Lower lobe of right lung (tissue), 2 donors: Measurements from ENCODE around the gene TENM4. TPM values are rescaled to one million over a fixed set of nuclear protein-coding genes. Genes with fewer than 3 reads are reported as not detected.
"Not testable (repeated sequence)": the region's sequence is repeated elsewhere in the genome, so short reads cannot be mapped to it uniquely, and the experiment has no call there.

Experiments
- ATAC-seq, 2 donors: fragments of 200-7000 bp; cut with Tn5 transposase; one replicate each; pipeline ENCODE4 v1.9.1; 2020 to 2022; ENCODE audit warnings: mild to moderate bottlenecking in 2 of 2, moderate library complexity in 2 of 2
- DNase-seq: peaks from one replicate; pipeline ENCODE4 v3.0.0-alpha.2; 2020
- H3K27ac ChIP-seq: fragments of 200-600 bp; one replicate; pipeline ENCODE4 v1.8.0; 2022
- H3K27me3 ChIP-seq: fragments of 200-600 bp; one replicate; pipeline ENCODE4 v1.8.0; 2022; ENCODE audit warnings: low read depth
- H3K36me3 ChIP-seq: fragments of 200-600 bp; one replicate; pipeline ENCODE4 v1.8.0; 2022; ENCODE audit warnings: mild to moderate bottlenecking
- H3K4me1 ChIP-seq: fragments of 200-600 bp; one replicate; pipeline ENCODE4 v1.8.0; 2022
- H3K4me3 ChIP-seq: fragments of 200-600 bp; one replicate; pipeline ENCODE4 v1.8.0; 2022; ENCODE audit warnings: mild to moderate bottlenecking
- H3K9me3 ChIP-seq: fragments of 200-600 bp; one replicate; pipeline ENCODE4 v1.8.0; 2022
- intact Hi-C: fragments of 100-400 bp; cut with DNase I; formaldehyde crosslinking; loops from one replicate; pipeline ENCODE4 v1.11.0; 2022
- total RNA-seq: library from RNA; stranded (reverse); fragmentation: NEBNext Ultra II Directional; extraction: Animal tissue kit (Norgen Biotek cat#: 25700); gene quantifications from one replicate; pipeline ENCODE4 v1.2.1, GENCODE V29; 2021
- TF ChIP-seq, protein P1 (sequence below): fragments of 200-600 bp; IDR thresholded peaks from one replicate; pipeline ENCODE4 v1.8.0; 2022; ENCODE audit warnings: antibody characterized with exemption, mild to moderate bottlenecking
- donor health status: DM: no; HTN: yes; CAD: no; lungs with severe emphysema.

The TENM4 gene
- total RNA-seq, 1 donor from 2014 or later: 1.1 TPM

DNA sequence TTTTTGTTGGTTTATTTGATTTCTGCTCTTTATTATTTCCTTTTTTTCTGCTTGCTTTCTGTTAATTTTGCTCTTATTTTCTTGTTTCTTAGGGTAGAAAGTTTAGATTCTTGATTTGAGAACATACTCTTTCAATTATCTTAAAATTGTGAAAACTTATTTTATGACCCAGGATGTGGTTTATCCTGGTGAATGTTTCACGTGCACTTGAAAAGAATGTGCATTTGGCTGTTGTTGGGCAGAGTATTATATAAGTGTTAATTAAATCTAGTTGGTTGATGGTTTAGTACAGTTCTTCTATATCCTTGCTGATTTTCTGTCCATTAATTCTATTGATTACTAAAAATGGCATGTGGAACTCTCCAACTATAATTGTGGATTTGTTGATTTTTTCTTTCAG, 799.3 kb downstream of the TENM4 start:
- H3K27ac ChIP-seq: no peak overlapping the region
- TF ChIP-seq, protein P1, sequence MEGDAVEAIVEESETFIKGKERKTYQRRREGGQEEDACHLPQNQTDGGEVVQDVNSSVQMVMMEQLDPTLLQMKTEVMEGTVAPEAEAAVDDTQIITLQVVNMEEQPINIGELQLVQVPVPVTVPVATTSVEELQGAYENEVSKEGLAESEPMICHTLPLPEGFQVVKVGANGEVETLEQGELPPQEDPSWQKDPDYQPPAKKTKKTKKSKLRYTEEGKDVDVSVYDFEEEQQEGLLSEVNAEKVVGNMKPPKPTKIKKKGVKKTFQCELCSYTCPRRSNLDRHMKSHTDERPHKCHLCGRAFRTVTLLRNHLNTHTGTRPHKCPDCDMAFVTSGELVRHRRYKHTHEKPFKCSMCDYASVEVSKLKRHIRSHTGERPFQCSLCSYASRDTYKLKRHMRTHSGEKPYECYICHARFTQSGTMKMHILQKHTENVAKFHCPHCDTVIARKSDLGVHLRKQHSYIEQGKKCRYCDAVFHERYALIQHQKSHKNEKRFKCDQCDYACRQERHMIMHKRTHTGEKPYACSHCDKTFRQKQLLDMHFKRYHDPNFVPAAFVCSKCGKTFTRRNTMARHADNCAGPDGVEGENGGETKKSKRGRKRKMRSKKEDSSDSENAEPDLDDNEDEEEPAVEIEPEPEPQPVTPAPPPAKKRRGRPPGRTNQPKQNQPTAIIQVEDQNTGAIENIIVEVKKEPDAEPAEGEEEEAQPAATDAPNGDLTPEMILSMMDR: no peak
- H3K4me1 ChIP-seq: no peaks in the 10 kb centered on the region
- DNase-seq: no peak
- H3K9me3 ChIP-seq: no peaks in the 10 kb centered on the region
- ATAC-seq: no peak
- H3K36me3 ChIP-seq: no peaks in the 10 kb centered on the region
- no peak overlapping the region for H3K4me3 ChIP-seq
- intact Hi-C loops: no loop called here
- H3K27me3 ChIP-seq: no peaks in the 10 kb centered on the region

DNA sequence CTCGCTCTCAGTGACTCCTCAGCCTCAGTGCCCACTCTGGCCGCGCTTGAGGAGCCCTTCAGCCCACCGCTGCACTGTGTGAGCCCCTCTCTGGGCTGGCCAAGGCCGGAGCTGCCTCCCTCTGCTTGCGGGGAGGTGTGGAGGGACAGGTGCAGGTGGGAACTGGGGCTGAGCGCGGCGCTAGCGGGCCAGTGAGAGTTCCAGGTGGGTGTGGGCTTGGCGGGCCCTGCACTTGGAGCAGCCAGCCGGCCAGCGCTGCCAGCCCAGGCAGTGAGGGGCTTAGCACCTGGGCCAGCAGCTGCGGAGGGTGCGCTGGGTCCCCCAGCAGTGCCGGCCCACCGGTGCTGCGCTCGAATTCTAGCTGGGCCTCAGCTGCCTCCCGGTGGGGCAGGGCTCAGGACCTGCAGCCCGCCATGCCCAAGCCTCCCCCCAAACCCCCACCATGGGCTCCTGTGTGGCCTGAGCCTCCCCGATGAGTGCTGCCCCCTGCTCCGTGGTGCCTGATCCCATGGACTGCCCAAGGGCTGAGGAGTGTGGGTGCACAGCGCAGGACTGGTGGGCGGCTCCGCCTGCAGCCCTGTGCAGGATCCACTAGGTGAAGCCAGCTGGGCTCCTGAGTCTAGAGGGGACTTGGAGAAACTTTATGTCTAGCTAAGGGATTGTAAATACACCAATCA, 802.0 kb downstream of the TENM4 start:
- DNase-seq (no peak), ATAC-seq (no peak)
- intact Hi-C loops: no loop called here
- Histone ChIP-seq H3K27ac (no peak overlapping the region), H3K27me3 (no peaks in the 10 kb centered on the region), H3K4me3 (no peak overlapping the region), H3K4me1 (no peaks in the 10 kb centered on the region), H3K9me3 (no peaks in the 10 kb centered on the region), H3K36me3 (no peaks in the 10 kb centered on the region)
- TF ChIP-seq, protein P1: no peak

DNA sequence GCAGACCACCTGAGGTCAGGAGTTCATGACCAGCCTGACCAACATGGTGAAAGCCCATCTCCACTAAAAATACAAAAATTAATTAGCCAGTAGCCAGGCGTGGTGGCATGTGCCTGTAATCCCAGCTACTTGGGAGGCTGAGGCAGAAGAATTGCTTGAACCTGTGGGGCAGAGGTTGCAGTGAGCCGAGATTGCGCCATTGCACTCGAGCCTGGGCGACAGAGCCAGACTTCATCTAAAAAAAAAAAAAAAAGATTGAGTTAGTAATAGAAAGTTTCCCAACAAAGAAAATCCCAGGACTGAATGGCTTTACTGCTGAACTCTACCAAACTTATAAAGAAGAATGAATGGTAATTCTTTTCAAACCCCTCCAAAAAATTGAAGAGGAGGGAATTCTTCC, 803.3 kb downstream of the TENM4 start:
- H3K4me3 ChIP-seq, H3K27me3 ChIP-seq, DNase-seq, H3K27ac ChIP-seq, intact Hi-C loops, ATAC-seq, H3K36me3 ChIP-seq, H3K9me3 ChIP-seq, H3K4me1 ChIP-seq: not testable (repeated sequence)

DNA sequence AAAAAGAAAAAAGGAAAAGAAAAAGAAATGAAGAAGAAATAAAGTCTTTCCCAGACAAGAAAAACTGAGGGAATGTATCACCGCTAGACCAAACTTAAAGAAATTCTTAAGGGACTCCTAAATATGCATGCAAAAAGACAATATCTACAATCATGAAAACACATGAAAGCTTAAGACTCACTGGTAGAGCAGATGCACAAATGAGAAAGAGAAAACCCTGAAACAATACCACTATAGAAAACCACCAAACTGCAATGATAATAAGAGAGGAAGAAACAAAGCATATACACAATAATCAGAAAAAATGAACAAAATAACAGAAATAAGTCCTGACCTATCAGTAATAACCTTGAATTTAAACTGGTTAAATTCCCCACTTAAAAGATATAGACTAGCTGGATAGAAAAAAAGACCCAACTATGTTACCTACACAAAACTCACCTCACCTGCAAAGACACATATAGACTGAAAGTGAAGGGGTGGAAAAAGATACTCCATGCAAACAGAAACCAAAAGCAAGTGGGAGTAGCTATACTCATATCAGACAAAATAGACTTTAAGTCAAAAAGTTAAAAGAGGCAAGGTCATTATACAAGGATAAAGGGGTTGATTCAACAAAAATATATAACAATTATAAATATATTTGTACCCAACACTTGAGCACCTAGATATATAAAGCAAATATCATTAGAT, 804.9 kb downstream of the TENM4 start:
- DNase-seq: no peak
- Histone ChIP-seq H3K27ac (no peak overlapping the region), H3K4me1 (no peaks in the 10 kb centered on the region), H3K27me3 (no peaks in the 10 kb centered on the region), H3K9me3 (no peaks in the 10 kb centered on the region), H3K36me3 (no peaks in the 10 kb centered on the region), H3K4me3 (no peak overlapping the region)
- no peak for ATAC-seq
- intact Hi-C loops: no loop called here
- TF ChIP-seq, protein P1: no peak

DNA sequence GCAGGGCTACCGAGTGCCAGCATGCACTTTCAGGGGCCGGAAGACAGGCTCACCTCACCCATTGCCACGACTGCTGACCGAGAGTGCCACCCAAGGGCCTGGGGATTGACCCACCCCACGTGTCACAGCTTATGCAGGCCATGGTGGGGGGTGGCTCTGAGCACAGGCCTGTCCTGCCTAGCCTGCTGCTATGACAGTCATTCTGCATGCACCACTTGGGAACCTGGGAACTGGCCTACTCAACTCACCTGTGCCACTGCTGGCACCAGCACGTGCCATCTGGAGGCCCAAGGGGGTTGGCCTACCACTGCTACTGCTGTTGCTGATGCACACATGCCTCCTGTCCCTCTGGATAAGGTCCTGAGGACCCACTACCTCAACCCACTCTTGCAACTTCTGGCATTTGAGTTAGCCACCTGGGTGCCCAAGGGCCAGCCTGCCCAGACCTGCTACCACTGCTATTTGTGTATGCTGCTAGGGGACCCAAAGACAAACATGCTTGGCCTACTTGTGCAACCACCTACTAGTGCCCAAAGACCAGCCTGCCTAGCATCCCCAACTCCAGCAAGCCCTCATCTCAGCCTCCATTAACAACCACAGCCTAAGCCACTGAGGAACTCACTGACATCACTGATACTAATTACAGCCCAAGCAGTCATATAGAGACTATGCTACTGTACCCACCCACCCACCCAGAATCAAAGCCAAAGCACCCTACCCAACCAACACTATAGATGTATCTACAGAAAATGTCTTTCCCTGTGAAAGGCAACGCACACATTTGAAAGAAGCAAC, 807.1 kb downstream of the TENM4 start:
- intact Hi-C loops: no loop called here
- H3K36me3 ChIP-seq: no peaks in the 10 kb centered on the region
- TF ChIP-seq, protein P1: no peak
- H3K4me3 ChIP-seq: no peak overlapping the region
- DNase-seq (no peak), ATAC-seq (no peak)
- H3K9me3 ChIP-seq: no peaks in the 10 kb centered on the region
- no peaks in the 10 kb centered on the region for H3K27me3 ChIP-seq
- H3K27ac ChIP-seq: no peak overlapping the region
- no peaks in the 10 kb centered on the region for H3K4me1 ChIP-seq
